Neural cell (in vitro differentiated cells): ENCODE measurements around the gene STUB1. TPM values are rescaled to one million over a fixed set of nuclear protein-coding genes. Genes with fewer than 3 reads are reported as not detected.

Experiments
- H2AFZ ChIP-seq: fragments of 200-600, 300-800 bp; sonication (generic), shearing (Covaris generic); 2 replicates; pipeline ENCODE4 v1.6.0; 2014; ENCODE audit warnings: low read depth, mild to moderate bottlenecking, antibody characterized with exemption, low read length, moderate library complexity
- H3F3A ChIP-seq: fragments of 200-600 bp; shearing (Covaris generic); 2 replicates; pipeline ENCODE4 v1.6.1; 2016; ENCODE audit warnings: mild to moderate bottlenecking, moderate library complexity, mixed read lengths, antibody characterized with exemption, low read length; ENCODE audit not compliant: insufficient read depth, poor library complexity, severe bottlenecking
- H3K27ac ChIP-seq: fragments of 200-600, 300-800 bp; sonication (generic), shearing (Covaris generic); 2 replicates; pipeline ENCODE4 v1.5.1; 2014; ENCODE audit warnings: mild to moderate bottlenecking, low read length, moderate library complexity
- H3K27me3 ChIP-seq: fragments of 300-800, 200-600 bp; sonication (generic), shearing (Covaris generic); 2 replicates; pipeline ENCODE4 v1.6.0; 2014; ENCODE audit warnings: mild to moderate bottlenecking, low read depth, low read length, moderate library complexity; ENCODE audit not compliant: insufficient read depth
- H3K36me3 ChIP-seq: fragments of 300-800, 200-600 bp; sonication (generic), shearing (Covaris generic); 2 replicates; pipeline ENCODE4 v1.5.1; 2014; ENCODE audit warnings: mild to moderate bottlenecking, antibody characterized with exemption, low read length, moderate library complexity; ENCODE audit not compliant: insufficient read depth
- H3K4me2 ChIP-seq: fragments of 300-800, 200-600 bp; sonication (generic), shearing (Covaris generic); 2 replicates; pipeline ENCODE4 v1.6.0; 2014; ENCODE audit warnings: mild to moderate bottlenecking, low read length
- H3K4me3 ChIP-seq: fragments of 300-800, 200-600 bp; sonication (generic), shearing (Covaris generic); 2 replicates; pipeline ENCODE4 v1.5.1; 2014; ENCODE audit warnings: mild to moderate bottlenecking, low read length, moderate library complexity
- H3K79me2 ChIP-seq: fragments of 200-600 bp; shearing (Covaris generic); replicated peaks from 2 replicates; pipeline ENCODE4 v1.6.0; 2014; ENCODE audit warnings: mild to moderate bottlenecking, low read length, moderate library complexity; ENCODE audit not compliant: insufficient read depth
- H3K9ac ChIP-seq: fragments of 300-800, 200-600 bp; sonication (generic), shearing (Covaris generic); 2 replicates; pipeline ENCODE4 v1.6.1; 2016; ENCODE audit warnings: mild to moderate bottlenecking, low read length, mixed read lengths
- H3K9me2 ChIP-seq: fragments of 200-600 bp; shearing (Covaris generic); 2 replicates; pipeline ENCODE4 v1.6.1; 2016; ENCODE audit warnings: mild to moderate bottlenecking, low read length, mixed read lengths; ENCODE audit not compliant: insufficient read depth
- H3K9me3 ChIP-seq: fragments of 200-600, 300-800 bp; sonication (generic), shearing (Covaris generic); 2 replicates; pipeline ENCODE4 v1.6.1; 2016; ENCODE audit warnings: mild to moderate bottlenecking, mixed run types, low read length, moderate library complexity, mixed read lengths
- H4K20me1 ChIP-seq: fragments of 200-600 bp; shearing (Covaris generic); 2 replicates; pipeline ENCODE4 v1.6.1; 2016; ENCODE audit warnings: mild to moderate bottlenecking, mixed run types; ENCODE audit not compliant: insufficient read depth
- EP300 ChIP-seq: fragments of 450-650 bp; conservative IDR thresholded peaks from 2 replicates; pipeline ENCODE4 v1.6.1; 2014; ENCODE audit warnings: antibody characterized with exemption, mild to moderate bottlenecking, moderate library complexity; ENCODE audit not compliant: poor library complexity, severe bottlenecking
- EZH2 ChIP-seq: fragments of 200-600, 300-800 bp; shearing (Covaris generic), sonication (generic); IDR thresholded peaks from 2 replicates; pipeline ENCODE4 v1.6.1; 2014; ENCODE audit warnings: antibody characterized with exemption, low read length, borderline replicate concordance, mild to moderate bottlenecking; ENCODE audit not compliant: insufficient read depth, poor library complexity, severe bottlenecking
- MXI1 ChIP-seq: fragments of 450-650 bp; conservative IDR thresholded peaks from 2 replicates; pipeline ENCODE4 v1.6.1; 2014; ENCODE audit warnings: antibody characterized with exemption, mild to moderate bottlenecking; ENCODE audit not compliant: poor library complexity, severe bottlenecking
- POLR2AphosphoS5 ChIP-seq: IDR thresholded peaks from 2 replicates; pipeline ENCODE4 v1.6.1; 2012
- RAD21 ChIP-seq: fragments of 450-650 bp; conservative IDR thresholded peaks from 2 replicates; pipeline ENCODE4 v1.6.1; 2014; ENCODE audit warnings: antibody characterized with exemption, mild to moderate bottlenecking, moderate library complexity
- SMC3 ChIP-seq: fragments of 450-650 bp; conservative IDR thresholded peaks from 2 replicates; pipeline ENCODE4 v1.6.1; 2014; ENCODE audit warnings: antibody characterized with exemption, mild to moderate bottlenecking, moderate library complexity; ENCODE audit not compliant: poor library complexity
- TAF1 ChIP-seq: IDR thresholded peaks from 2 replicates; pipeline ENCODE4 v1.6.1; 2012; ENCODE audit warnings: low read depth
- polyA plus RNA-seq: library from polyadenylated mRNA; depleted of rRNA; stranded (reverse); fragments of >200 nt; gene quantifications from 2 replicates; pipeline ENCODE4 v1.2.3, GENCODE V29; 2014
- TF ChIP-seq, protein P1 (sequence below): fragments of 450-650 bp; IDR thresholded peaks from 2 replicates; pipeline ENCODE4 v1.5.1; 2014; ENCODE audit warnings: antibody characterized with exemption, mild to moderate bottlenecking, moderate library complexity; ENCODE audit not compliant: poor library complexity, severe bottlenecking
- TF ChIP-seq, protein P2 (sequence below): IDR thresholded peaks from 2 replicates; pipeline ENCODE4 v1.6.1; 2012; ENCODE audit warnings: borderline replicate concordance

Gene STUB1
- polyA plus RNA-seq, 1 donor from 2014 or later: 120 TPM

DNA sequence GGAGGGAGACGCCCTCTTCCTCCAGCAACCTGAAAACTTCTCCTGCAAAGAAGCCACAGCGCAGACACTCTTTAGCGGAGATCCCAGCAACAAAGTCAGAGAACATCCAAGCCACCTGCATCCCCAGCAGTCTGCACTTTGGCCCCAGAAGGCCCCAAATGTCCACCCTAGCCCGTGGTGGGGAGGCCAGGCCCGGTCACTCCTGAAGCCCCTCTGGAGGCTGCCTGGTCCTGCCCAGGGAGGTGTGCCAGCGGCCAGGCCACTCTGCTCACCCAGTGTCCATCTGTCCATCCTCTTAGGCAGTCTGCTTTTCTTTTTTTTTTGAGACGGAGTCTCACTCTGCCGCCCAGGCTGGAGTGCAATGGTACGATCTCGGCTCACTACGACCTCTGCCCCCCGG is 52.1 kb downstream of the STUB1 start:
- no peaks in the 10 kb centered on the region for H3K9me3 ChIP-seq
- H3F3A ChIP-seq: no peaks in the 10 kb centered on the region
- peaks cover 4% of the 10 kb centered on the region for H3K27me3 ChIP-seq
- no peaks in the 10 kb centered on the region for H3K9me2 ChIP-seq
- H3K36me3 ChIP-seq: no peaks in the 10 kb centered on the region
- TF ChIP-seq SMC3 (no peak), MXI1 (no peak), EP300 (no peak), RAD21 (no peak), POLR2AphosphoS5 (no peak), EZH2 (no peak), TAF1 (no peak)
- TF ChIP-seq, protein P1, sequence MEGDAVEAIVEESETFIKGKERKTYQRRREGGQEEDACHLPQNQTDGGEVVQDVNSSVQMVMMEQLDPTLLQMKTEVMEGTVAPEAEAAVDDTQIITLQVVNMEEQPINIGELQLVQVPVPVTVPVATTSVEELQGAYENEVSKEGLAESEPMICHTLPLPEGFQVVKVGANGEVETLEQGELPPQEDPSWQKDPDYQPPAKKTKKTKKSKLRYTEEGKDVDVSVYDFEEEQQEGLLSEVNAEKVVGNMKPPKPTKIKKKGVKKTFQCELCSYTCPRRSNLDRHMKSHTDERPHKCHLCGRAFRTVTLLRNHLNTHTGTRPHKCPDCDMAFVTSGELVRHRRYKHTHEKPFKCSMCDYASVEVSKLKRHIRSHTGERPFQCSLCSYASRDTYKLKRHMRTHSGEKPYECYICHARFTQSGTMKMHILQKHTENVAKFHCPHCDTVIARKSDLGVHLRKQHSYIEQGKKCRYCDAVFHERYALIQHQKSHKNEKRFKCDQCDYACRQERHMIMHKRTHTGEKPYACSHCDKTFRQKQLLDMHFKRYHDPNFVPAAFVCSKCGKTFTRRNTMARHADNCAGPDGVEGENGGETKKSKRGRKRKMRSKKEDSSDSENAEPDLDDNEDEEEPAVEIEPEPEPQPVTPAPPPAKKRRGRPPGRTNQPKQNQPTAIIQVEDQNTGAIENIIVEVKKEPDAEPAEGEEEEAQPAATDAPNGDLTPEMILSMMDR: no peak
- TF ChIP-seq, protein P2, sequence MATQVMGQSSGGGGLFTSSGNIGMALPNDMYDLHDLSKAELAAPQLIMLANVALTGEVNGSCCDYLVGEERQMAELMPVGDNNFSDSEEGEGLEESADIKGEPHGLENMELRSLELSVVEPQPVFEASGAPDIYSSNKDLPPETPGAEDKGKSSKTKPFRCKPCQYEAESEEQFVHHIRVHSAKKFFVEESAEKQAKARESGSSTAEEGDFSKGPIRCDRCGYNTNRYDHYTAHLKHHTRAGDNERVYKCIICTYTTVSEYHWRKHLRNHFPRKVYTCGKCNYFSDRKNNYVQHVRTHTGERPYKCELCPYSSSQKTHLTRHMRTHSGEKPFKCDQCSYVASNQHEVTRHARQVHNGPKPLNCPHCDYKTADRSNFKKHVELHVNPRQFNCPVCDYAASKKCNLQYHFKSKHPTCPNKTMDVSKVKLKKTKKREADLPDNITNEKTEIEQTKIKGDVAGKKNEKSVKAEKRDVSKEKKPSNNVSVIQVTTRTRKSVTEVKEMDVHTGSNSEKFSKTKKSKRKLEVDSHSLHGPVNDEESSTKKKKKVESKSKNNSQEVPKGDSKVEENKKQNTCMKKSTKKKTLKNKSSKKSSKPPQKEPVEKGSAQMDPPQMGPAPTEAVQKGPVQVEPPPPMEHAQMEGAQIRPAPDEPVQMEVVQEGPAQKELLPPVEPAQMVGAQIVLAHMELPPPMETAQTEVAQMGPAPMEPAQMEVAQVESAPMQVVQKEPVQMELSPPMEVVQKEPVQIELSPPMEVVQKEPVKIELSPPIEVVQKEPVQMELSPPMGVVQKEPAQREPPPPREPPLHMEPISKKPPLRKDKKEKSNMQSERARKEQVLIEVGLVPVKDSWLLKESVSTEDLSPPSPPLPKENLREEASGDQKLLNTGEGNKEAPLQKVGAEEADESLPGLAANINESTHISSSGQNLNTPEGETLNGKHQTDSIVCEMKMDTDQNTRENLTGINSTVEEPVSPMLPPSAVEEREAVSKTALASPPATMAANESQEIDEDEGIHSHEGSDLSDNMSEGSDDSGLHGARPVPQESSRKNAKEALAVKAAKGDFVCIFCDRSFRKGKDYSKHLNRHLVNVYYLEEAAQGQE: no peak
- H3K79me2 ChIP-seq: no peaks in the 10 kb centered on the region
- no peaks in the 10 kb centered on the region for H4K20me1 ChIP-seq
- no peak overlapping the region for H3K4me3 ChIP-seq
- H3K9ac ChIP-seq: no peak overlapping the region
- H2AFZ ChIP-seq: no peak overlapping the region
- no peak overlapping the region for H3K27ac ChIP-seq
- H3K4me2 ChIP-seq: no peak overlapping the region

Other genes starting within 250 kb of the STUB1 start
- 11.5 and 15.6 TPM in 2 replicates for gene CAPN15, start 152.7 kb upstream of the STUB1 start, polyA plus RNA-seq
- not detected in 2 replicates for gene PRR35, start 120.0 kb upstream of the STUB1 start, polyA plus RNA-seq
- not detected in 2 replicates for gene NHLRC4, start 113.4 kb upstream of the STUB1 start, polyA plus RNA-seq
- 69.2 and 78.8 TPM in 2 replicates for gene PIGQ, start 110.4 kb upstream of the STUB1 start, polyA plus RNA-seq
- gene RAB40C, start 90.3 kb upstream of the STUB1 start, polyA plus RNA-seq: 40.7 and 44.5 TPM in 2 replicates
- gene WFIKKN1, start 49.4 kb upstream of the STUB1 start, polyA plus RNA-seq: 0.43 and 1.1 TPM in 2 replicates
- gene METTL26, start 44.1 kb upstream of the STUB1 start, polyA plus RNA-seq: 127 and 128 TPM in 2 replicates
- 29.1 and 54.1 TPM in 2 replicates for gene MCRIP2, start 38.6 kb upstream of the STUB1 start, polyA plus RNA-seq
- 30.0 and 32.1 TPM in 2 replicates for gene WDR90, start 31.0 kb upstream of the STUB1 start, polyA plus RNA-seq
- 132 and 192 TPM in 2 replicates for gene RHOT2, start 12.3 kb upstream of the STUB1 start, polyA plus RNA-seq
- 7.2 and 10.8 TPM in 2 replicates for gene RHBDL1, start 4.7 kb upstream of the STUB1 start, polyA plus RNA-seq
- gene JMJD8, start 3.9 kb downstream of the STUB1 start, polyA plus RNA-seq: 44.7 and 51.6 TPM in 2 replicates
- gene WDR24, start 10.0 kb downstream of the STUB1 start, polyA plus RNA-seq: 23.0 and 28.8 TPM in 2 replicates
- 3.4 and 6.1 TPM in 2 replicates for gene FBXL16, start 25.4 kb downstream of the STUB1 start, polyA plus RNA-seq
- gene METRN, start 34.7 kb downstream of the STUB1 start, polyA plus RNA-seq: 37.6 and 56.1 TPM in 2 replicates
- 73.4 and 98.7 TPM in 2 replicates for gene ANTKMT, start 40.7 kb downstream of the STUB1 start, polyA plus RNA-seq
- 8.8 and 10.7 TPM in 2 replicates for gene CCDC78, start 46.0 kb downstream of the STUB1 start, polyA plus RNA-seq
- 28.3 and 37.6 TPM in 2 replicates for gene HAGHL, start 46.7 kb downstream of the STUB1 start, polyA plus RNA-seq
- gene CIAO3, start 60.6 kb downstream of the STUB1 start, polyA plus RNA-seq: 57.8 and 62.4 TPM in 2 replicates
- 0.40 and 0.63 TPM in 2 replicates for gene MSLN, start 80.3 kb downstream of the STUB1 start, polyA plus RNA-seq
- gene RPUSD1, start 108.0 kb downstream of the STUB1 start, polyA plus RNA-seq: 42.4 and 44.8 TPM in 2 replicates
- 25.7 and 31.2 TPM in 2 replicates for gene CHTF18, start 108.2 kb downstream of the STUB1 start, polyA plus RNA-seq
- not detected in 2 replicates for gene GNG13, start 120.3 kb downstream of the STUB1 start, polyA plus RNA-seq